GM18505 (cell line): ENCODE data around the gene GRXCR2.
"Not testable (repeated sequence)": the region's sequence is repeated elsewhere in the genome, so short reads cannot be mapped to it uniquely, and the experiment has no call there.

Experiments used
- ATAC-seq: cut with Tn5 transposase; IDR thresholded peaks from one replicate; pipeline ENCODE4 v1.9.1; 2021; ENCODE audit not compliant: unreplicated experiment
- POLR2A ChIP-seq: IDR thresholded peaks from 4 replicates; pipeline ENCODE4 v1.6.1; 2011; ENCODE audit warnings: borderline replicate concordance; ENCODE audit not compliant: insufficient read depth, insufficient read length; ENCODE audit errors: extremely low read depth

The GRXCR2 gene

DNA sequence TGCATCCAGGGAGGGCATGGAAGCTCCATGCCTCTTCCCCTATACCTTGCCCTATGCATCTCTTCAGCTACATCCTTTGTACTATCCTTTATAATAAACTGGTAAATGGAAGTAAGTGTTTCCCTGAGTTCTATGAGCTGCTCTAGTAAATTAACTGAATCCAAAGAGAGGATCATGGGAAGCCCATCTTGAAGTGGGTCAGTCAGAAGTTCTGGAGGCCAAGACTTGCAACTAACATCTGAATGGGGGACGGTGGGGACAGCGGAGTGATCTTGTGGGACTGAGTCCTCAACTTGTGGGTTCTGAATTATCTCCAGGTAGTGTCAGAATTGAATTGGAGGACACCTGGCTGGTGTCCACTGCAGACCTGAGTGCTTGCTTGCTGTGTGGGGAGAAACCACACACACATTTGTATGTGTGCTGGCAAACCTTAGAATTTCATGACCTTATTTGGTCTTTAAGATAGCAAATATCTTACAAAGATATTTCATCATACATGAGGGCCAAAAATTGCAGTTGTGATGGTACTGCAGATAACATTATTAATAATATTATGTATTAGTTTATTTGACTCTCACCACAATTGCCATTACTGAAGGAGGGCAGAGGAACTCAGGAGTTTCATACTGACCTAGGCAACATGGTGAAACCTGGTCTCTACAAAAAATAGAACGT is 32.2 kb downstream of the GRXCR2 start:
- TF ChIP-seq POLR2A: no peak
- ATAC-seq: no peak

DNA sequence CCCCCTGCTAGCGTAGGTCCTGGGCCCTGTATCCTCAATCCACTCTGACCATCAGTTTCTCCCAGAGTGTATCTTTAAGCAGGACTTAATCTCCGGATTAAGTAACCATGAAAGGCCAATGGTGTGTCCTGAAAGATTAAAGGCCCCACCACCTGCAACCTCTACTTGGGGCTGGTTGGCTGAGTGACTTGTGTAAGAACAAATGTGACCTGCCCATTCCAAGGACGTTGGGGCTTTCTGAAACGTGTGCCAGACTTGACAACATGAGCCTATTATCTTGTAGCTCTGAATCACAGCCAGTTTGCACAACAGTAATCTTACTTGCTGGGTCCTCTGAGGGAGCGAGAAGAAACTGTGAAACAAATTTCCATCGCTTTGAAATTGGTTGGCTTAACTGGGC is 34.5 kb downstream of the GRXCR2 start:
- no peak for TF ChIP-seq POLR2A
- ATAC-seq: no peak

DNA sequence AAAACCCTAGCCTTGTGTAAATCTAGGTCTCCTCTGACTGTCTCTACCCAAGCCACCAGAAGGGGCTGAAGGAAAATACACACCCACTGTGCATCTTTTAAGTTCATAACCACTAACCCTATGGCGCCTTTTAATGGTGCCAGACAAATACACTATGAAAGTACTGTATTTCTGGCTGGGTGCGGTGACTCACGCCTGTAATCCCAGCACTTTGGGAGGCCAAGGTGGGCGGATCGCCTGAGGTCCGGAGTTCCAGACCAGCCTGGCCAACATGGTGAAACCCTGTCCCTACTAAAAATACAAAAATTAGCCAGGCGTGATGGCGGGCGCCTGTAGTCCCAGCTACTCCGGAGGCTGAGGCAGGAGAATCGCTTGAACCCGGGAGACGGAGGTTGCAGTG is 36.6 kb downstream of the GRXCR2 start:
- not testable (repeated sequence) for ATAC-seq

DNA sequence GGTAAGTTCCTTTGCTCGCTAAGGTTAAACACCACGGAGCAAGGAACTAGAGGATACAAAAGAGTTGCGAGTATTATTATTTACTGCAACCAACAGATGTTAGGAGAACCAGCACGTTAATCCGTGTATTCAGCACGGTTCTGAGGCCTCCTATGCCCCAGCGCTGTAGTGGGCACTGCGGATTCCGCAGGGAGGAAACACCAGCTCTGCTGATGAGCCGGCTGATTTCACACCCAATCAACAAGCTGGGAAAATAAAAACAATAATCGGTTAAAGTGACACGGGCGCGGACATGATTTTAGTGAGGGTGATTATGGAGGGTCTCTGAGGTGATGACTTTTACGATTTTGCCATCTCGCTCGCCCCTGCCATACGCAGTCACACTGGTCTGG is 37.0 kb downstream of the GRXCR2 start:
- no peak for ATAC-seq

DNA sequence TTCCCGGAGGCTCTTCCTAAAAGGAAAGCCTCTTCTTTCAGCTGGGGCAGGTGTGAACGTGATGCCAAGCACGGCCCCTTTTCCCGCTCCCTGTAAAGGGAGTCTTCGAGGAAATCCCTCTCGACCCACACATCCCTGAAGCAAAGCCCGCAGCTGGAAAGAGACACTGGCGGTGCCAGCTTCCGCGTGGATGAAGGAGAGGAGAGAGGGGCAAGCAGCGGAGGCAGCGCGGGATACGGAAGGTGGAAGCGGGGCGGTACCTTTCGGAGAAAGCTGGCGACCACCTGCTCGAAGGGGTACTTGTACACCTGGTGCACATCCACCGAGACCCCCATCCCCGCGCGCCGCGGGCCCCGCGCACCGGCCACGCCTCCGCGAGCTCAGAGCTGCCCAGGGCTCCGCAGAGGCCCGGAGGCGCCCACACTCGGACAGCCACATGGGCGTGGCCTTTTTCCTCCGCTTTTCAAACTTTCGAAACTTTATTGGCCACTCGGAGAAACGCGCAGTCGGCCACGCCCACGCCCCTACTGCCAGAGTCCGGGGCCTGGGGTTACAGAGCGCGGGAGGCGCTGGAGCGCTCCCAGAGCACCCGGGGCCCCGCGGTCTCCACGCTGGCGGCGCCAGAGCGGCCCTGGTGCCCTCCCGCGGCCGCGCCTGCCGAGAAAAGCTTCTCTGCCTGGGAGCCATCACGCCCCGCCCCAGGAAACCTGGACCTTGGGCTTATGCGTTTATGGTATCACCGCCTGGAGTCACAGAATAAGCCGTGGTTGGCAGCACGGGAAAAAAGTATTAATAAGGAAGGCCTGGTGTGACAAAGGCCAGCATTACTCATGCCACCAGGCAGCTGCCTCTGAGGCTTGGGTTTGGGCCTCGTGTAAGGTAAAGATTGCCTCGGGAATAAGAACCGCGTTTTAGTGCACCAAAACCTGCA is 37.6 kb downstream of the GRXCR2 start, which contains the start of gene PRELID2:
Gene PRELID2, minus strand, starts transcription at position 426 of the 931 bp plus-strand sequence. Its CDS starts 91 bp downstream, at position 335.
- TF ChIP-seq POLR2A: no peak
- peak; percentile 88 for ATAC-seq

More for the DNA sequence above, 37.0 kb downstream of the GRXCR2 start:
- no peak for TF ChIP-seq POLR2A

GRCh38 chr5:145834554-145834916 is 38.3 kb downstream of the GRXCR2 start:
- no peak for TF ChIP-seq POLR2A
- no peak for ATAC-seq

- no peak for ATAC-seq
- TF ChIP-seq POLR2A: no peak
These were observed 39.1 kb downstream of the GRXCR2 start for GRCh38 chr5:145833631-145834200.

DNA sequence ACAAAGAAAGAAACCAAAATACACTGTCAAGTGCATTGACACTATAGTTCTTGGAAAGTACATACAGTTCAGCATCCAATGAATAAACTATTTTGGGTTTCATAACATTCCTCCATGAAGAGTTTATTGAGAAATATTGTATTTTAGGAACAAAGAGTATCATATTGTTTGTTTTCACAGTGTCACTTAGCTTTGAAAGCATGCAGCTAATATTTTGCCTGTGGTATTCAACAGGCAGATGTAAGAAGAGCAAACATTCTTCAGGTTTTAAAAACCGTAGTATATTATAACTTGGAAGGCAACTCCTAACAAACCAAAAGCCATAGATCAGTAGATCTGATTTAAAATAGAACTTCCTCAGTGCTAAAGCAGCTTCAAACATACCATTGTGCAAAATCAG is 42.2 kb downstream of the GRXCR2 start:
- TF ChIP-seq POLR2A: no peak
- ATAC-seq: no peak

- ATAC-seq: no peak
- no peak for TF ChIP-seq POLR2A
These were observed 43.0 kb downstream of the GRXCR2 start for GRCh38 chr5:145829708-145830361.

- TF ChIP-seq POLR2A: no peak
- ATAC-seq: no peak
These were observed 45.7 kb downstream of the GRXCR2 start for GRCh38 chr5:145826895-145827674.

DNA sequence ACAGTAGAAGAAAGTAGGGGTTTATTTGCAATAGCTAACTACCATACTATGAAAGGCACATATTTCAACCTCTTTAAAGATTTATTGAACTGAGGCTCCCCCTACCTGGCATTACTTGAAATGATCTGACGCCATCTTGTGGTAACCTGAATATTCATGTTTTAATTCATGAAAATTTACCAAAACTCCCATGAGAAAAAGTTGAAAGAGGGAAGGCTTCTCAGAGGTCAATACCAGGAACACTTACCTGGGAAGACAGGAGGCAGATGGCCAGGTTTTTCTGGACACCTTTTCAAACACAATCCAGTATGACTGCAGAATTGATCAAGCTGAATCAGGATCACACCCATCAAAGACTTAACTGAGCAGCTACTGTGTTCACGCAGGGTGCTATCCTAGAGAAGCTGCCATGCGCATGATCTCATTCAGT is 47.0 kb downstream of the GRXCR2 start:
- peak; percentile 64 for ATAC-seq
- TF ChIP-seq POLR2A: no peak

DNA sequence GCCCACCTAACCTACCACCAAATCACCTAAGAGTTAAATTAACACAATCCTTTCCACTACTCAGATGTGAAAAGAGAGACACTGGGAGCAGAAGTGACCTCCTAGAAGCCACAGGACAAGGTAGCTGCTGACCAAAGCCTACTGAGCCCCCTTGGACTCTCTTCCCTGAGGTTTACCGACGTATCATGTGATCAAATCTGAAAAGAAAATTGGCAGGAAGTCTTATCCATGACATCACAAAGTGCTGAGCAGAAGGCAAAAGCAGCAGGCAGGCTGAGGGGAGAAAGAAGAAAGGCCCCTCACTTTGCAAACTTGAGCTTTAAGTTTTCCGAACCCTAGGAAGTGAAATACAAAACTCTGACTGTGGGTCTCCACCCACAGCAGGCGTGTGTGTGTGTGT is 48.8 kb downstream of the GRXCR2 start:
- TF ChIP-seq POLR2A: no peak
- no peak for ATAC-seq
